Lower leg skin (tissue), 3 donors: ENCODE data around the gene ZDHHC8.

Source experiments
- CTCF ChIP-seq, 3 donors: fragments of 450-650 bp; IDR thresholded peaks; one replicate each; pipeline ENCODE4 v1.5.1; 2016; ENCODE audit warnings: antibody characterized with exemption in 3 of 3, mild to moderate bottlenecking in 3 of 3, moderate library complexity in 2 of 3
- POLR2A ChIP-seq, 2 donors: fragments of 450-650 bp; IDR thresholded peaks; one replicate each; pipeline ENCODE4 v1.6.1; 2016 to 2017; ENCODE audit warnings: antibody characterized with exemption in 2 of 2, mild to moderate bottlenecking in 1 of 2, moderate library complexity in 1 of 2

GRCh38 chr22:20094197-20094807 lies 37.3 kb upstream of the ZDHHC8 start:
- no peak for TF ChIP-seq CTCF (IDR thresholded peaks at IDR 0.05)
- TF ChIP-seq POLR2A (IDR thresholded peaks at IDR 0.05) = no peak
